DMS153 (cell line): ENCODE measurements around the gene BBS1.
"Not testable (repeated sequence)": the region's sequence is repeated elsewhere in the genome, so short reads cannot be mapped to it uniquely, and the experiment has no call there.

ENCODE experiments used
- DNase-seq: peaks from one replicate; lab custom pipeline; 2025; lab: John Stamatoyannopoulos, UW

BBS1 gene

DNA sequence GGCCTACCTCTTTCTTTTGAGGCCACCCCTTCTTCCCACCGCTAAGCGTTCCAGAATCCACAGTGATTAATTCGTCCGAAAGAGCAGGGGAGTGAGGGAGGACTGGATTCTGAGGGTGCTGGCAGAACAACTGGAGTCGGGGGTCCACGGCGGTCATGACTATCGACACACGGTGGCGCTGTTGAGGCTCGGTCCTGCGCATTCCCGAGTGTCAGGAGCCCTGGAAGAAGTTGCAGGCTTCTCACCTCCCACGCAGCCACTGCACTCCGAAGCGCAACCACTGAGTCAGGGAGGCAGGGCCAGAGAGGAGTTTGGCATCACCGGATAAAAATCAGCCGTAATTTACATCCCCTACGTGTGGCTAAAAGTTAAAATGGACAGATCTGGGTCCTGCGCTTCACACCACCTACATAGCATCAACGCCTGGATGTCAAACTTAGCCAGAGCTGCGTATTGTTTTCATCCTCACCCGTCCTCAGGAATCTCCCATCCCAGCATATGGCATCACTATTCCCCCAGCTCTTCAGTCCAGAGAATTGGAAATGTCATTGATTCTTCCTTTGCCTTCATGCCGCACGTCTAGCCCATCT lies 68.7 kb downstream of the BBS1 start:
- peak; percentile 12 for DNase-seq

DNA sequence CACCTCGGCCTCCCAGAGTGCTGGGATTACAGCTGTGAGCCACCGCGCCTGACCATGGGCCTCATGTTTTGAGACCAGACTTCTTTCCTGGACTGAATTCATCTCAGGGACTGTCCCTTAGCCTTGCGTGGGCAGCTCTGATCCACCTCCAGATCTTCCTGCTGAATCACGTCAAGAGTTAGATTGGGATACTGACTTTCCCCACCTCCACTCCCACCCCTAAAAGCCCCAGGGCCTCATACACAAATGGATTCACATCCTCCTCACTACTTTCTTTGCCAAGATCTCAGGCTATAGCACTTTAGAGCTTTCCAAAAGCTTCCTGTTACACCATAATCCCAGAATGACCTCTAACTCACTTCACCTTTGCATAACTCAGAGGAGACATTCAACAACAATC lies 70.4 kb downstream of the BBS1 start:
- no peak for DNase-seq

DNA sequence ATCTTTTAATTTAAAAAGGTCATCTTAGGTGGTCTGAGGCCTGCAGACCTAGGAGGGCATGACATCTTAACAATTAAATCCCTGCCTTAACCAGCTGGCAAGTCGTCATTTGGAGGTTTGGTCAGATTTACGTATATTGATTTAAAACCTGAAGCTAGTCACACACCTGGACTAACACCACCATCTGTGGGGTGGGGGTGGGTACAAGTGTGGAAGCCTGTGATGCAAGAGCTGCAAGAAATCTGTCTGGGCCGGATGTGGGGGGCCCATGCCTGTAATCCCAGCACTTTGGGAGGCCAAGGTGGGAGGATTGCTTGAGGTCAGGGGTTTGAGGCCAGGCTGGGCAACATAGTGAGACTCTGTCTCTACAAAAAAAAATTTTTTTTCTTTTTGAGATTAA lies 70.8 kb downstream of the BBS1 start:
- no peak for DNase-seq

DNA sequence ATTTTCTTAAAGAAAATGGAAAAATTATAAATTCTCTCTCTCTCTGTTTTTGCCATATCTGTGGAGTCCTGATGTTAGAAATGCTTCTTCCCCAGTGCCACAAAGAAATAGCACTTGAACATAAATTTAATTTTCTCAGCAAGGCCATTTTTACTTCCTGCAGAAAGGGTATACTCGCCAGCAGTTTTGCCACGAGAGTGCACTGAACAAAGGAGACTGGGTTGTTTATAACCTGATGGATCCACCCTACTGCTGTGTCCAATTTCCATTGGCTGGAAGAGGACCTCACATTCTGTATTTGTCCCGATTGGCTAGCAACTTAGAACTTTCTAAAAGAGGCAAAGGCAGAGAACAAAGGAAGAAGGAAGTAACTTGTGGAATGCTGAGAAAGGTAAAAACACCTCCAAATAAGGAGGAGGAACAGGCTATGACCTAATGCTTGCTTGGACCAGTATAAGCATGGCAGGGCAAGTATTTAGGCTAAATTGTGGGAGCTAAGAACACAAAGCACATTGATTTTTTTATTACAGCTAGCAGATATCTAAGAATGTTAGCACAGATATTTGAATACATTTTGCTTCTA lies 72.2 kb downstream of the BBS1 start:
- DNase-seq = not testable (repeated sequence)
